ENCODE data around the gene NVL.

Gene NVL

GRCh38 chr1:224298346-224299330, 31.3 kb downstream of the NVL start:
- no peak overlapping the region for H2BK120ac ChIP-seq (ENCODE audit: low read depth, low read length)
- no peak overlapping the region for H3K18ac ChIP-seq (ENCODE audit: low read length)
- no peak overlapping the region for H2BK15ac ChIP-seq (ENCODE audit: low read length)
- no peak overlapping the region for H3K9ac ChIP-seq (ENCODE audit: low read depth, low read length, poor library complexity)
- H3K27me3 ChIP-seq (ENCODE audit: control insufficient read depth in 3 of 3, insufficient read depth in 3 of 3, low read depth in 1 of 3, low read length in 3 of 3), result no peaks in the 10 kb centered on the region
- no peaks in the 10 kb centered on the region for H3K9me3 ChIP-seq (replicated peaks in 1 of 2; ENCODE audit: control insufficient read depth in 2 of 2, insufficient read depth in 1 of 2, low read depth in 1 of 2, low read length in 2 of 2)
- H3K79me1 ChIP-seq (ENCODE audit: low read depth, low read length), result no peaks in the 10 kb centered on the region
- no peaks in the 10 kb centered on the region for H3K4me1 ChIP-seq (ENCODE audit: control insufficient read depth in 2 of 2, insufficient read depth in 1 of 2, low read depth in 1 of 2, low read length in 2 of 2)
- H3K4me2 ChIP-seq (ENCODE audit: insufficient read depth, low read length, poor library complexity, severe bottlenecking), result no peak overlapping the region
- DNase-seq (ENCODE audit: low spot score), result no peak
- H3K36me3 ChIP-seq (replicated peaks in 1 of 2; ENCODE audit: control insufficient read depth in 2 of 2, insufficient read depth in 2 of 2, low read length in 2 of 2), result peaks cover 19 to 99% of the 10 kb centered on the region in 2 donors
- H2BK5ac ChIP-seq (ENCODE audit: low read length), result no peak overlapping the region
- no peak overlapping the region for H2BK12ac ChIP-seq (ENCODE audit: low read length)
- H3K27ac ChIP-seq (replicated peaks; ENCODE audit: low read length), result no peak overlapping the region
- H4K91ac ChIP-seq (ENCODE audit: low read depth, low read length, poor library complexity), result no peak overlapping the region
- H3K14ac ChIP-seq (ENCODE audit: low read length), result no peak overlapping the region
- H3K4ac ChIP-seq (ENCODE audit: low read length), result no peak overlapping the region
- H3K23ac ChIP-seq (ENCODE audit: low read depth, low read length, poor library complexity), result no peak overlapping the region
- H2AK5ac ChIP-seq (ENCODE audit: low read depth, low read length), result no peak overlapping the region
- no CpG with 5 or more reads among the region's 8 CpGs for WGBS, 2 donors (ENCODE audit: extremely low coverage in 2 of 2, insufficient read length in 2 of 2, insufficient replicate concordance in 1 of 2)
- no peak overlapping the region for H3K4me3 ChIP-seq (ENCODE audit: low read length in 2 of 2)
- H2AFZ ChIP-seq (ENCODE audit: low read length), result no peak overlapping the region
- H4K8ac ChIP-seq (ENCODE audit: low read depth, low read length), result no peak overlapping the region

DNA sequence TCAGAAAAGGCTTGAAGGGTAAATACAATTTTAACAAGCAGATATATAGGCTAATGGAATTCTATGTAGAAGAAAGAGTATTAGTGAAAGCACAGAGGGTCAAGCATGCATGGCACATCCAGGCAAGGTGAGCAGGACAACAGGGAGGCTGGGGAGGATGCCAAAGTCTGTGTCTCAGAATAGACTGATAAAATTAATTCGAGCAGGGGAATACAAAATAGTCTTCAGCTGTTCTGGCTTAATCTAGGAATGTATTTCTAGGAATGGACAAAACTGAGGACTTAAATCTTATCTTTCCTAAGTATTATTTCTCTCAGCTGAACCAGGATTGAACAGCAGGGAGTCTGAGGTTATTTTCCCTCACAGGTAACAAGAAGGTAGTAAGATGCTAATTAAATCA, 35.2 kb downstream of the NVL start:
- H2BK15ac ChIP-seq (ENCODE audit: low read length), result no peak overlapping the region
- no peak overlapping the region for H3K9ac ChIP-seq (ENCODE audit: low read depth, low read length, poor library complexity)
- peaks cover 20 to 91% of the 10 kb centered on the region in 2 donors for H3K36me3 ChIP-seq (replicated peaks in 1 of 2; ENCODE audit: control insufficient read depth in 2 of 2, insufficient read depth in 2 of 2, low read length in 2 of 2)
- H2BK5ac ChIP-seq (ENCODE audit: low read length), result no peak overlapping the region
- no peaks in the 10 kb centered on the region for H3K9me3 ChIP-seq (replicated peaks in 1 of 2; ENCODE audit: control insufficient read depth in 2 of 2, insufficient read depth in 1 of 2, low read depth in 1 of 2, low read length in 2 of 2)
- WGBS, 2 donors (ENCODE audit: extremely low coverage in 2 of 2, insufficient read length in 2 of 2, insufficient replicate concordance in 1 of 2), result no CpG with 5 or more reads among the region's 1 CpG
- no peaks in the 10 kb centered on the region for H3K4me1 ChIP-seq (ENCODE audit: control insufficient read depth in 2 of 2, insufficient read depth in 1 of 2, low read depth in 1 of 2, low read length in 2 of 2)
- H3K18ac ChIP-seq (ENCODE audit: low read length), result no peak overlapping the region
- no peaks in the 10 kb centered on the region for H3K27me3 ChIP-seq (ENCODE audit: control insufficient read depth in 3 of 3, insufficient read depth in 3 of 3, low read depth in 1 of 3, low read length in 3 of 3)
- no peak overlapping the region for H3K27ac ChIP-seq (replicated peaks; ENCODE audit: low read length)
- no peak overlapping the region for H3K14ac ChIP-seq (ENCODE audit: low read length)
- no peak overlapping the region for H3K4ac ChIP-seq (ENCODE audit: low read length)
- H3K23ac ChIP-seq (ENCODE audit: low read depth, low read length, poor library complexity), result no peak overlapping the region
- no peak overlapping the region for H3K4me2 ChIP-seq (ENCODE audit: insufficient read depth, low read length, poor library complexity, severe bottlenecking)
- H2BK120ac ChIP-seq (ENCODE audit: low read depth, low read length), result no peak overlapping the region
- H4K8ac ChIP-seq (ENCODE audit: low read depth, low read length), result no peak overlapping the region
- H2AFZ ChIP-seq (ENCODE audit: low read length), result no peak overlapping the region
- no peak for DNase-seq (ENCODE audit: low spot score)
- no peak overlapping the region for H2AK5ac ChIP-seq (ENCODE audit: low read depth, low read length)
- no peak overlapping the region for H2BK12ac ChIP-seq (ENCODE audit: low read length)
- H3K79me1 ChIP-seq (ENCODE audit: low read depth, low read length), result no peaks in the 10 kb centered on the region
- no peak overlapping the region for H3K4me3 ChIP-seq (ENCODE audit: low read length in 2 of 2)
- H4K91ac ChIP-seq (ENCODE audit: low read depth, low read length, poor library complexity), result no peak overlapping the region

GRCh38 chr1:224292419-224292818, 37.6 kb downstream of the NVL start:
- H3K23ac ChIP-seq (ENCODE audit: low read depth, low read length, poor library complexity), result no peak overlapping the region
- peaks cover 13 to 82% of the 10 kb centered on the region in 2 donors for H3K36me3 ChIP-seq (replicated peaks in 1 of 2; ENCODE audit: control insufficient read depth in 2 of 2, insufficient read depth in 2 of 2, low read length in 2 of 2)

DNA sequence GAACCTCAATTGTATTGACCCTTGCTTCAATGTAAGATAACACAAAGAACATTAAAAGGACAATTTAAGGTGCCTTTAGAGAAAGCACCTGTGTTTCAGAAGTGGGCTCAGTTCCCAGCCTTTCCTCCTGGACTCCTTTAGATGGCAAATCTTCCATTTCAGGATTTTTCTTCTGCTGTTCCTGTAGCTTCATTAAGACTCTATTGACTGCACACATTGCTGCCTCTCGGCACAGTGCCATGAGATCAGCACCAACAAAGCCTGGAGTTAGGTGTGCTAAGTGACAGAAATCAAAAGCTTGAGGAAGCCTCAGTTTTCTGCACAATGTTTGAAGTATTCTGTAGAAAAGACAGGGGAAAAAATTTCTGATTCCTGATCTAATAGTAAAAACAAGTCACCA, 40.6 kb downstream of the NVL start:
- H3K4ac ChIP-seq (ENCODE audit: low read length), result no peak overlapping the region
- no peak overlapping the region for H3K14ac ChIP-seq (ENCODE audit: low read length)
- H3K4me3 ChIP-seq (ENCODE audit: low read length in 2 of 2), result no peak overlapping the region
- H3K27ac ChIP-seq (replicated peaks; ENCODE audit: low read length), result peak overlapping the region; percentile 27
- H3K4me2 ChIP-seq (ENCODE audit: insufficient read depth, low read length, poor library complexity, severe bottlenecking), result no peak overlapping the region
- no peak overlapping the region for H2BK15ac ChIP-seq (ENCODE audit: low read length)
- H2AFZ ChIP-seq (ENCODE audit: low read length), result no peak overlapping the region
- peaks cover 13 to 81% of the 10 kb centered on the region in 2 donors for H3K36me3 ChIP-seq (replicated peaks in 1 of 2; ENCODE audit: control insufficient read depth in 2 of 2, insufficient read depth in 2 of 2, low read length in 2 of 2)
- H3K23ac ChIP-seq (ENCODE audit: low read depth, low read length, poor library complexity), result no peak overlapping the region
- peaks cover 2 to 13% of the 10 kb centered on the region in 2 donors for H3K4me1 ChIP-seq (ENCODE audit: control insufficient read depth in 2 of 2, insufficient read depth in 1 of 2, low read depth in 1 of 2, low read length in 2 of 2)
- H4K8ac ChIP-seq (ENCODE audit: low read depth, low read length), result no peak overlapping the region
- no peak overlapping the region for H3K18ac ChIP-seq (ENCODE audit: low read length)
- WGBS, 2 donors (ENCODE audit: extremely low coverage in 2 of 2, insufficient read length in 2 of 2, insufficient replicate concordance in 1 of 2), result no CpG with 5 or more reads among the region's 1 CpG
- no peak for DNase-seq (ENCODE audit: low spot score)
- no peak overlapping the region for H3K9ac ChIP-seq (ENCODE audit: low read depth, low read length, poor library complexity)
- H2BK120ac ChIP-seq (ENCODE audit: low read depth, low read length), result no peak overlapping the region
- no peak overlapping the region for H4K91ac ChIP-seq (ENCODE audit: low read depth, low read length, poor library complexity)
- H3K9me3 ChIP-seq (replicated peaks in 1 of 2; ENCODE audit: control insufficient read depth in 2 of 2, insufficient read depth in 1 of 2, low read depth in 1 of 2, low read length in 2 of 2), result peaks cover 0 to 4% of the 10 kb centered on the region in 2 donors
- H2AK5ac ChIP-seq (ENCODE audit: low read depth, low read length), result no peak overlapping the region
- H3K27me3 ChIP-seq (ENCODE audit: control insufficient read depth in 3 of 3, insufficient read depth in 3 of 3, low read depth in 1 of 3, low read length in 3 of 3), result no peaks in the 10 kb centered on the region
- H2BK5ac ChIP-seq (ENCODE audit: low read length), result no peak overlapping the region
- H3K79me1 ChIP-seq (ENCODE audit: low read depth, low read length), result no peaks in the 10 kb centered on the region
- H2BK12ac ChIP-seq (ENCODE audit: low read length), result no peak overlapping the region

More at GRCh38 chr1:224292419-224292818, 37.6 kb downstream of the NVL start:
- Histone ChIP-seq H3K14ac (ENCODE audit: low read length) (no peak overlapping the region), H3K18ac (ENCODE audit: low read length) (no peak overlapping the region), H2BK120ac (ENCODE audit: low read depth, low read length) (no peak overlapping the region), H3K4me2 (ENCODE audit: insufficient read depth, low read length, poor library complexity, severe bottlenecking) (no peak overlapping the region), H2BK5ac (ENCODE audit: low read length) (no peak overlapping the region), H2BK12ac (ENCODE audit: low read length) (no peak overlapping the region), H3K4me1 (ENCODE audit: control insufficient read depth in 2 of 2, insufficient read depth in 1 of 2, low read depth in 1 of 2, low read length in 2 of 2) (peaks cover 2 to 8% of the 10 kb centered on the region in 2 donors), H2BK15ac (ENCODE audit: low read length) (no peak overlapping the region), H3K79me1 (ENCODE audit: low read depth, low read length) (no peaks in the 10 kb centered on the region), H4K8ac (ENCODE audit: low read depth, low read length) (no peak overlapping the region), H3K9me3 (replicated peaks in 1 of 2; ENCODE audit: control insufficient read depth in 2 of 2, insufficient read depth in 1 of 2, low read depth in 1 of 2, low read length in 2 of 2) (no peaks in the 10 kb centered on the region), H3K9ac (ENCODE audit: low read depth, low read length, poor library complexity) (no peak overlapping the region), H3K27me3 (ENCODE audit: control insufficient read depth in 3 of 3, insufficient read depth in 3 of 3, low read depth in 1 of 3, low read length in 3 of 3) (no peaks in the 10 kb centered on the region), H2AFZ (ENCODE audit: low read length) (no peak overlapping the region), H3K4ac (ENCODE audit: low read length) (no peak overlapping the region), H3K4me3 (ENCODE audit: low read length in 2 of 2) (no peak overlapping the region), H4K91ac (ENCODE audit: low read depth, low read length, poor library complexity) (no peak overlapping the region), H2AK5ac (ENCODE audit: low read depth, low read length) (no peak overlapping the region), H3K27ac (replicated peaks; ENCODE audit: low read length) (no peak overlapping the region)
- WGBS, 2 donors (ENCODE audit: extremely low coverage in 2 of 2, insufficient read length in 2 of 2, insufficient replicate concordance in 1 of 2), result no CpG with 5 or more reads among the region's 3 CpGs
- DNase-seq (ENCODE audit: low spot score), result no peak

Data from neuronal stem cell (in vitro differentiated cells).